Measurements from ENCODE around the gene GOLT1B.
"Not testable (repeated sequence)": the region's sequence is repeated elsewhere in the genome, so short reads cannot be mapped to it uniquely, and the experiment has no call there.

The GOLT1B gene, protein sequence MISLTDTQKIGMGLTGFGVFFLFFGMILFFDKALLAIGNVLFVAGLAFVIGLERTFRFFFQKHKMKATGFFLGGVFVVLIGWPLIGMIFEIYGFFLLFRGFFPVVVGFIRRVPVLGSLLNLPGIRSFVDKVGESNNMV

GRCh38 chr12:21501258-21502163 lies at the start of gene GOLT1B, which contains the start of gene RECQL:
Gene GOLT1B, plus strand, starts transcription at chr12:21501789. Its CDS starts 135 bp downstream, at chr12:21501924.
Gene RECQL, minus strand, starts transcription at chr12:21501635. Its CDS starts 2,065 bp downstream, at chr12:21499570.
- peak; percentile 98 for DNase-seq

- no peak for DNase-seq
Measured at GRCh38 chr12:21453312-21453852, 48.2 kb upstream of the GOLT1B start.

DNA sequence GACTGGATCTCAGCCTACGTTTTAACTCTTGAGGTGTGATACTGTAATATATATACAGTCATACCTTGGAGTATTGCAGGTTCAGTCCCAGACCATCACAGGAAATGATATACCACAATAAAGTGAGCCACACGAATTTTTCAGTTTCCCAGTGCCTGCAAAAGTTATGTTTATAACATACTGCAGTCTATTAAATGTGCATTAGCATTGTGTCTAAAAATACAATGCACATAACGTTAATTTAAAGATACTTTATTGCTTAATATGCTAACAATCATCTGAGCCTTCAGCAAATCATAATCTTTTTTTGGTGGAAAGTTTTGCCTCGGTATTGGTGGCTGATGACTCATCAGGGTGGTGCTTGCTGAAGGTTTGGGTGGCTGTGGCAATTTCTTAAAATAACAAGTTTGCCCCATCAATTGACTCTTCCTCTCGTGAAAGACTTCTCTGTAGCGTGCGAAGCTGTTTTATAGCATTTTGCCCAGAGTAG lies 45.3 kb upstream of the GOLT1B start:
- DNase-seq: no peak

DNA sequence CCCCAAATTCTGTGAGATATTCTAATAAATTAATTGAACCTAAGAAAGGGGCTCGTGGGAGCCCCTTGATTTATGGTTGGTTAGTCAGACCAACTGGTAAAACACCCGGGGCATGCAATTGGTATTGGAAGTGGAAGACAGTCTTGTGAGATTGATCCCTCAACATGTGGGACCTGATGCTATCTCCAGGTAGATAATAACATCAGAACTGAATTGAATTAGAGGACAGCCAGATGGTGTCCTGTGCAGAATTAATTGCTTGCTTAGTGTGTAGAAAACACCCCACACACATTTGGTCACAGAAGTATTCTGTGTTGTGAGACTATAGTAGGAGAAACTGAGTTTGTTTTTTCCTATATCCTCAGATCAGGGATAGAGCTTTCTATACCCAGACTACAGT lies 42.1 kb upstream of the GOLT1B start:
- no peak for DNase-seq

- DNase-seq: not testable (repeated sequence)
Measured at GRCh38 chr12:21467334-21467733, 34.3 kb upstream of the GOLT1B start.

- DNase-seq: no peak
Measured at GRCh38 chr12:21471294-21471693, 30.3 kb upstream of the GOLT1B start.

DNA sequence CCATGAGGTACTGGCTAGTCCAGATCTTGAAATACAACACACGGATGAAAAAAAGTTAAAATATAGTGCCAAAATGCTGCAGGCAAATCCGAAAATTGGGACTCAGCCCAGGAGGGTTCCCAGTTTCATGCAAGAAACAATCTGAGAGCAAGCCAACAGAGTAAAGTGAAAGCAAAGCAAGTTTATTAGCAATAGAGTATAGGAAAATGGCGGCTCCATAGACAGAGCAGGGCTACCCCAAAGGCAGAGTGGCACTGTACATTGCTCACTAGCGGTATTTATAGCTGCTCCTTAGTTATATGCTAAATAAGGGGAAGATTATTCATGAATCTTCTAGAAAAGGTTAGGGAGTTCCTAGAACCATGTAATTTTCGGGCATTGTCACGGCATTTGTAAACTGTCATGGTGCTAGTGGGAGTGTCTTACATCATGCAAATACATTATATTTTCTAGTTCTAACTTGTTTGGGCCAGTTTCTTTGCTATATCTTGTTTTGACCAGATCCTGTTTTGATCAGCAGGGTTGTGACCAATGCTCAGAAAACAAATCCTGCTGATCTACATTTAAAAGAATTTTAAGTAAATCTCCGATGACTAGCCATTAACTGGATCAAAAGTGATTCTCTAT lies 29.3 kb upstream of the GOLT1B start:
- no peak for DNase-seq

DNA sequence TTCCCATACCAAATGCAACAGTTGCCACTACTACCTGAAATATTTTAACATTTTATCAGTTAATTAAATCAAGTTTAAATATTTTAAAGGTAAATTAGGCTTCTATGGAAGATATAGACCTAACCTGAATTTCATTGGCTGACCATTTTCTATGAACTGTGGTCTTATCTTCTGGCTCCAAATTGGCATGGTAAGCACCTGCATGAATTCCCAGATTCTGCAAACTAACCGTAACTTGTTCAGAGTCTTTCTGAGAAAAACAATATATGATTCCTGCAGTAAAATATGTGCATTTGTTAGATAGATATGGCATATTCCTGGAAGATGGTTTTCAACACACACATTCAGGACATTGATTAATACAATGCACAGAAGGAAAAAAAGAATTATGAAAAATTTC lies 26.0 kb upstream of the GOLT1B start:
- DNase-seq: no peak

DNA sequence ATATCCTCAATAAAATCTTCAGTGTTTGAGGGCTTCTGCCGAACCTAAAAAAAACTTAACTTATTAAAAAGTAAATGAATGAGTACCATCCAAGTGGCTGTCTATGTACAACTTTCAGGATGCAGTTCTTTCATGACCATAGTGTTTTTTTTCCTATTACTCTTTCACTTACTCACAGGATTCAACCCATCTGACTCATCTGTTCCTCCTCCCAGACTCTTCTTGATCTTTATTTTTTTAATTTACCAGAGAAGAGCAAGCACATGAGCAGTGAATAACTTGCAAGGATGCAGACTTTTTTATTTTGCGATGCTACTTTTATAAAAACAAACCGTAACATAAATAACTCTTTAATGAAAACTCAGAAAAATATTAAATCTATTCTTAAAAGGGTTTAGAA lies 24.6 kb upstream of the GOLT1B start:
- DNase-seq: no peak

- DNase-seq: no peak
Measured at GRCh38 chr12:21478756-21479455, 22.7 kb upstream of the GOLT1B start.

GRCh38 chr12:21483531-21483930 lies 18.1 kb upstream of the GOLT1B start:
- DNase-seq: no peak

GRCh38 chr12:21485998-21486397 lies 15.6 kb upstream of the GOLT1B start:
- DNase-seq: no peak

- no peak for DNase-seq
Measured at GRCh38 chr12:21499765-21500164, 1.8 kb upstream of the GOLT1B start.

GRCh38 chr12:21500786-21501257 lies 767 bp upstream of the GOLT1B start:
- no peak for DNase-seq

DNA sequence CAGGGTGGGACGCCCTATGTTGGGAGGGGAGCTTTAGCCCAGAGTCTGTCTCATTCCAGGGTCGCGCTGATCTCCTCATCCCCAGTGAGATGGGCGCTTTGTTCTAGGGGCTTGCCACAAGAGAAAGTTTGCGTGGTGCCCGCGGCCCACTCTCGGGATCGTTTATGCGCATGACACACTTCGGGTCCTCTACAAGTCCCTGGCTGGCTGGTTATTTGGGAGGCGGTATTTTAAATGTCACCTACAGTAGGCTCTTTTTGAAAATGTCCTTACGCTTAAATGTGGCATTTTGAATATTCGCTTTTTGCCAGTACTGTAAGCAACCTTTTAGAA lies 541 bp downstream of the GOLT1B start:
- peak; percentile 48 for DNase-seq

GRCh38 chr12:21502872-21503271 lies 1.3 kb downstream of the GOLT1B start:
- no peak for DNase-seq

DNA sequence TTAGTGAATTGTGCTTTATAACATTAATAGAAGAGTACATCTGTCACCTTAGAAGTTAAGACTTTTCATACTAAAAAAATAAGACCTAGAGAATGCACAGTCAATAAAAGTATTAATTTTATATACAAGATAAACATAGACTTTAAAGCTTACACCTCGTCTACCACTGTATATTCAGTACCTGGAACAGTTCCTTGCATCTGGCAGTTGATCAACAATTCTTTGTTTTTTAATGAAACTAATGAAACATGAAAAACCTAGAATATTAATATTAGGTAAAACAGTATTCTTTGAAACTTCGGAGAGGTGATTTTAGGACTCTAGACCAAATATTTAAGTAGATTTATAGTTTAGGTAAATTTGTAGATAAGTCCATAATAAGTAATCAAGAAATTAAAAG lies 4.3 kb downstream of the GOLT1B start:
- no peak for DNase-seq

- no peak for DNase-seq
Measured at GRCh38 chr12:21507849-21508248, 6.3 kb downstream of the GOLT1B start.

DNA sequence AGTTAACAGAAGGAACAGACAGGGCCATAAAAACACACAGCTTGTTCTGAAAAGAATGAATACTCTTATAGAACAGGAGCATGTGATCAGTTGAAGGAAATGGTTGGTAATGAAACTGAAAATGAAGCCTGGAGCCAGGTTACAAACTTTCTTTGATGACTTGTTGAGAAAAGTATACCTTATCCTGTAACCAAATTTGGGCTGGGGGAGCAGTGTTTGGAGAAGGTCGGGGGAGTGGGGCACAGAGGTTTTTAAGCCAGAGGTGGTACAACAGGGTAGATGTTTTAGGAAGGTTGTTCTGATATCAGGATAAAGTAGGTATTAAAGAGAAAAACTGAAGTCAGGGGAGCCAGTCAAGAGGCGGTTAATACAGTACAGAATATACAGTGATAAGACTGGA lies 8.2 kb downstream of the GOLT1B start:
- DNase-seq: no peak

- no peak for DNase-seq
Measured at GRCh38 chr12:21516281-21516680, 14.7 kb downstream of the GOLT1B start.

DNA sequence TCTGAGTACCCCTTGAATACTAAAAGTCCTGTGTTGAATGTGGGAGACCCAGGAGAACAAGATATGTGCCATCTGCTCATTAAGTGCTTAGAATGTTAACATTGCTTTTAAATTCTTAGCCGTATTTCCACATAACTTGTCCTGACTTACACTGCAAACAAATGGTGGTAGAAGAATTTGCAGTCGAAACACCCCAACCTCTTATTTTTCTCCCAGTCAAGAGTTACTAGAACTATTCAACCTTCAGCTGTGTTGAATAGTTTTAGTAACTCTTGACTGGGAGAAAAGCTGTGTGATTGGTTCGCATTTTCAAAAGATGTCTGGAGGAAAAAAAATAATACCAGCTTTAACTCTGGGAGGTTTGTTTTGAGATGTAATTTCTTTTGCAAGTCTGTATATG lies 16.9 kb downstream of the GOLT1B start:
- DNase-seq: no peak

DNA sequence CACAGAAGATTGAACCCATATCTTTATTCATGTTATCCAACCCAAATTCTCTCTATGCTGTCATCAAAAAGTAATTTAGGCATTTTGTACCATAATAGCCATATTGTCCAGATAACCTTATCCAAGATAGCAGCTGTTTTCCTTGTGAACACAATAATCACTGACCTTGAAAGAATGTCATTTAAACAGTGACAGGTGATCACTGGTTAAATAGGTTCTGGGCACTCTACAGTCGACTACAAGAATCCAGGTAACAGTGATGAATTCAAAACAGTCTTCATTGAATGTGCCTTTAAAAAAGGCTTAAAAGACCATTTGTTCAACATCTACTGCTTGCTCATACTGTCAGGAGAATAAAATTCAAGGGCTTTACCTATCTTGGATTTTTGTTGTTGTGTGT lies 20.0 kb downstream of the GOLT1B start:
- no peak for DNase-seq

DNA sequence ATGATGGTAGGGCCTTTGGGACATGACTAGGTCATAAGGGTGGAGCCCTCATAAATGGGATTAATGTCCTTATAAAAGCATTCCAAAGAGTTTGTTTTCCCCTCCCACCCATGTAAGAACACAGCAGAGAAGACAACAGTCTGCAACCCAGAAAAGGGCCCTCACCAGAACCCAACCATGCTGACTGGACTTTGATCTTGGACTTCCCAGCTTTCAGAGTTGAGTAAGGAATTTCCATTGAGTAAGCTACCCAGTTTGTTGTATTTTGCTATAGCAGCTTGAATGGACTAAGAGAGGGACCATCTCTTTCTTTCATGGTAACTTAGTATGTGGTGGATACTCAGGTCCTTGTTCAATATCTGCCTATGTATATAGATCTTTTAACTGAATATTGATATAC lies 21.6 kb downstream of the GOLT1B start:
- DNase-seq: no peak
